ENCODE measurements around the gene HAUS7.
"Not testable (repeated sequence)": the region's sequence is repeated elsewhere in the genome, so short reads cannot be mapped to it uniquely, and the experiment has no call there.

The HAUS7 gene

GRCh38 chrX:153407736-153408135, 62.6 kb downstream of the HAUS7 start:
- no peak overlapping the region for H3K27ac ChIP-seq
- TF ChIP-seq CTCF (conservative IDR thresholded peaks at IDR 0.05; ENCODE audit: low read depth), result no peak
- ChIA-PET CTCF (no interaction called here), POLR2A (ENCODE audit: low non-redundant PET) (no interaction called here)
- no peak for DNase-seq (ENCODE audit: low spot score)

DNA sequence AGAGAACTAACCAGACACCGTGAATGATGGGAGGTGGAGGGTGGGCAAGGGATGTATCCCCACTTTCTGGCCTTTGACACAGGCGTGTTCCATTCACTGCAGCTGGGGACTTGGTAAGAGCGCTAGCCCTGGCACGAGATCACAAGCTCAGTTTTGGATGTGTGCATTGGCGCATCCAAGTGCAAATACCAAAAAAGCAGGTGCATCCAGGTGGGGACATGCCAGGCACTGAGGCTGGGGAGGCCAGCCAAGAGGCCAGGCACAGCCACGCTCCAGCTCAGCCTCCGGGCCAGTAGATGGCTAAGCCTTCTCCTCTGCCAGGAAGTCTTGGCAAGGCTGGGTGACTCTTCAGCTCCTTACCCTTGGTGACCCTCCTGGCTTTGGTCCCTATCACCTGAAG, 63.5 kb downstream of the HAUS7 start:
- ChIA-PET CTCF (interaction anchor here (0.6 kb wide), 1 partner anchor 18 kb away, joined by 3 read pairs; no protein-coding TSS in a partner anchor), POLR2A (ENCODE audit: low non-redundant PET) (no interaction called here)
- TF ChIP-seq CTCF (conservative IDR thresholded peaks at IDR 0.05; ENCODE audit: low read depth), result no peak
- no peak for DNase-seq (ENCODE audit: low spot score)
- H3K27ac ChIP-seq, result no peak overlapping the region

DNA sequence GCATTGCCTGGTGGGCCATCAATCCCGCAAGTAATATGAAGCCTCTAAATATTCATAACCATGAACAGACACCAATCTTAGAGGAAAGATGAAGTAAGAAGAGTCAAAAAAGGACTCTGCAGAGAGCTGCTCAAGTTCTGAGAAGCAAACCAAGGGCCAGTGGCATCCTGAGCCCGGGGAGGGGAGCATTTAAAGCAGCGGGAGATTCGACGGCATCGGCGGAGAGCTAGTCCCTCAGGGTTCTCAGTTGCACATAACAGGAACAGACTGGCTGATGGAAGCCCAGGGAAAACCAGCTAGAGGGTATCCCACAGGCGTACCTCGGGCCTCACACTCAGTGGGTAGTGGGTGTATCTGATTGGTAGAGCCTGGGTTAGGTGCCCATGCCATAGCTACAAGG, 64.4 kb downstream of the HAUS7 start:
- no peak for DNase-seq (ENCODE audit: low spot score)
- CTCF ChIA-PET, result no interaction called here
- POLR2A ChIA-PET (ENCODE audit: low non-redundant PET), result no interaction called here
- H3K27ac ChIP-seq, result no peak overlapping the region
- TF ChIP-seq CTCF (conservative IDR thresholded peaks at IDR 0.05; ENCODE audit: low read depth), result no peak

GRCh38 chrX:153405426-153405825, 65.0 kb downstream of the HAUS7 start:
- TF ChIP-seq CTCF (conservative IDR thresholded peaks at IDR 0.05; ENCODE audit: low read depth), result no peak
- POLR2A ChIA-PET (ENCODE audit: low non-redundant PET), result no interaction called here
- DNase-seq (ENCODE audit: low spot score), result no peak
- CTCF ChIA-PET, result no interaction called here
- no peak overlapping the region for H3K27ac ChIP-seq

DNA sequence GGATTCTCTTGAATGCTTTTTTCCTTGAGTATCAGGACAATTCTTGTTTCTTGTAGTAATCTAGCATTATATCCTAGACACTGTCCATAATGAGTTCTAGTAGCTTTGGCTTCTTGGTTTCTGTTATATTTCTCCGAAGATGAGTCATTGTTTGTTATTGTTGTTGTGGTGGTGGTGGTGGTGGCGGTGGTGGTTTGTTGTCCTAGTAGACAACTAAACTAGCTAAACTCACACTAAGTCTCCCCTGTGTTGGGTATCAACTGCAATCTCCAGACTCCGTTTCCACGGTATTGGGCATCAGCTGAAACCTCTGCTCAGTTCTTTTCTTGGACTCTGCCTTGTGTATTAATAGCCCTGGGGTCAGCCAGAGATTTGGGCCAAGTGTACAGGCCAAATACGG, 66.0 kb downstream of the HAUS7 start:
- CTCF ChIA-PET; DNase-seq (ENCODE audit: low spot score); POLR2A ChIA-PET (ENCODE audit: low non-redundant PET); H3K27ac ChIP-seq: not testable (repeated sequence)

DNA sequence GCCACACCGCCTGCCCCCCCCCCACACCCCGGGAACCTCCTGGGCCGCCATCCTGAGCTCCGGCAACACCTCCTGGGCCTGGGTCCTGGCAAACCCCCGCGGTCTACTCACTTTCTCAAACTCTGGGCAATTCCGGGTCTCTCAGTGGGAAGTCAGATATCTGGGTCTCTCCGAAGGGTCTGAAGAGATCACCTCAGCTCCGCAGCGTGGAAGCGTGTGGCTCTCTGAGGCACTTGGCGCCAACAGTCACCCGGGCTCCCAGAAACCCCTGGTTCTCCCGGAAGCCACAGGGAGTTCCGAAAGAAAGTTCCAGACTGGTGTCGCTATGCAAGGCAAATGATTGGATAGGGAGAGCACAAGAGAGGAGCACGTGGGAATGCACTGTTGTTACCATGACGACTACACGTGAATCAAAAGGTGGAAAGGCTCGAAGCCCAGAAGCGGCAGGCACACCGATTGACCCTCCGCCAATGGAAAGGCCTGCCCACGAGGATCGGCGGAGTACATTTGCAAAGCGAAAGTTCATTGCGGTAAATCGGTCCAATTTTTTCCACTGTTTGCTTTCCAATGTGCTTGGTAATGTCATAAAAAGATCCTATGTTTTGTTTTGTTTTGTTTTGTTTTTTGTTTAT, 69.1 kb downstream of the HAUS7 start, which contains the start of gene PNMA6E:
Gene PNMA6E, minus strand, starts transcription at position 218 of the 632 bp plus-strand sequence. CDS start 2,501 bp downstream, outside the sequence.
- H3K27ac ChIP-seq, result no peak within 1 kb of the TSS
- POLR2A ChIA-PET (ENCODE audit: low non-redundant PET), result no interaction called here
- no peak for DNase-seq (ENCODE audit: low spot score)
- TF ChIP-seq CTCF (conservative IDR thresholded peaks at IDR 0.05; ENCODE audit: low read depth), result no peak
- CTCF ChIA-PET, result no interaction called here

GRCh38 chrX:153400146-153401132, 69.9 kb downstream of the HAUS7 start:
- no peak overlapping the region for H3K27ac ChIP-seq
- ChIA-PET POLR2A (ENCODE audit: low non-redundant PET) (no interaction called here), CTCF (interaction anchor here (0.6 kb wide), 1 partner anchor 80 kb away, joined by 4 read pairs; no protein-coding TSS in a partner anchor)
- DNase-seq (ENCODE audit: low spot score), result peak; percentile 49
- TF ChIP-seq CTCF (conservative IDR thresholded peaks at IDR 0.05; ENCODE audit: low read depth), result peak; percentile 58

Data from RWPE1 (cell line).